ENCODE measurements around the gene TUBGCP3.

GRCh38 chr13:112569821-112570220 is 18.1 kb downstream of the TUBGCP3 start:
- TF ChIP-seq, protein P1, sequence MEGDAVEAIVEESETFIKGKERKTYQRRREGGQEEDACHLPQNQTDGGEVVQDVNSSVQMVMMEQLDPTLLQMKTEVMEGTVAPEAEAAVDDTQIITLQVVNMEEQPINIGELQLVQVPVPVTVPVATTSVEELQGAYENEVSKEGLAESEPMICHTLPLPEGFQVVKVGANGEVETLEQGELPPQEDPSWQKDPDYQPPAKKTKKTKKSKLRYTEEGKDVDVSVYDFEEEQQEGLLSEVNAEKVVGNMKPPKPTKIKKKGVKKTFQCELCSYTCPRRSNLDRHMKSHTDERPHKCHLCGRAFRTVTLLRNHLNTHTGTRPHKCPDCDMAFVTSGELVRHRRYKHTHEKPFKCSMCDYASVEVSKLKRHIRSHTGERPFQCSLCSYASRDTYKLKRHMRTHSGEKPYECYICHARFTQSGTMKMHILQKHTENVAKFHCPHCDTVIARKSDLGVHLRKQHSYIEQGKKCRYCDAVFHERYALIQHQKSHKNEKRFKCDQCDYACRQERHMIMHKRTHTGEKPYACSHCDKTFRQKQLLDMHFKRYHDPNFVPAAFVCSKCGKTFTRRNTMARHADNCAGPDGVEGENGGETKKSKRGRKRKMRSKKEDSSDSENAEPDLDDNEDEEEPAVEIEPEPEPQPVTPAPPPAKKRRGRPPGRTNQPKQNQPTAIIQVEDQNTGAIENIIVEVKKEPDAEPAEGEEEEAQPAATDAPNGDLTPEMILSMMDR (IDR thresholded peaks at IDR 0.05), result no peak
- no peak for TF ChIP-seq POLR2A (IDR thresholded peaks at IDR 0.05)
